NCI-H748 (cell line): ENCODE results near the gene KCNH1.

Experiments used
- DNase-seq: peaks from one replicate; lab custom pipeline; 2025; ENCODE audit not compliant: unreplicated experiment; lab: John Stamatoyannopoulos, UW

KCNH1 gene

GRCh38 chr1:210817385-210818275 is 316.3 kb downstream of the KCNH1 start:
- no peak for DNase-seq

- DNase-seq: peak; percentile 16
Observed at GRCh38 chr1:210815641-210816550, 318.1 kb downstream of the KCNH1 start.

DNA sequence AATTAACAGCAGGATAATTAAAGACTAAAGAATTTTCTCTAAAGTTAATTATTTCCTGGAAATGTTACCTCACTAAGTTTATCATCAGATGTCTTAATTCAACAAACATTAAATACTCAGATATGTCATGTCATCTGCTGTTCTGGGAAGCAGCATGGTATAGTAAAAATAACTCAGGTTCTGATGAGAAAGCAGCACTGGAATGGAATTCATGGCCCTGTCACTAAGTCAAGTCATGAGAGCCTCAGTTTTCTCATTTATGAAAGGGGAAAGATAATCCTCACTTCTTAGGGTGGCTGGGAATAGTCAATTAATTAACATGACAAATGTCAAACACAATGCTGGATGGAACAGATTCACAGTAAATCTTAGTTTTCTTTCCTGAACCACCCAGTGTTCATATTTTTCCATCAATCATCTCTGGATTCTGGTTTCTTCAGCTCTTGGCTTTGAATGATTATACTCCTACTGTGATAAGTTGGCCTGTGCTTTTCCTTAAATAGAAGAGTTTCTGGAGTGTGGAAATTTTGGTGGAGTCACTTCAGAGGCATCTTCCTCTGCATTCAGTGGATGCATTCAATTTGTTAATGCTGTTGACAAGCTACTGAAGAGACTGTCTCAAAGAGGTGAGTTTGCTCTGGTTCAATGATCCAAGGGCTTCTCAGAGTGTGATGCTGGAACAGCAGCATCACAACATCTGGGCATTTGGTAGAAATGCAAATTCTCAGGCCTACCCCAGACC is 319.4 kb downstream of the KCNH1 start:
- no peak for DNase-seq

DNA sequence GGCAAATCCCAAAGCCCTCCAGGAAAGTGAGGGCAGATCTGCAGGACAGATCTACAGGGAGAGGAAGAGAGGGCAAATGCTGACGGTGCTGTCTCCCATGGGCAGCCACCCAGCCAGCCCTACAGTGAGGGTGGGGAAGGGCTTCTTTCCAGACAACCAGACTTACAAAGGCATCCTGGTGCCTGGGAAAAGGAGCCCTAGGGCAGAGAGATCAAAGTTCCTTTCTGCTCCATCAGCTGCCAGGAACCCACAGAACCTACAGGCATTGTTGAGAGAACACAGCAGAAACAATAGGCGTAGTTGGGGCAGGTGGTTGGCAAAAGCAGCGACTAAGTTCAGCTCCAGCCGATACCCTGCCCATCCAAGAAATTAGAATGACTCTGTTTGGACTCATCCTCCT is 332.4 kb downstream of the KCNH1 start:
- no peak for DNase-seq

GRCh38 chr1:210800756-210801155 is 333.2 kb downstream of the KCNH1 start:
- no peak for DNase-seq

DNA sequence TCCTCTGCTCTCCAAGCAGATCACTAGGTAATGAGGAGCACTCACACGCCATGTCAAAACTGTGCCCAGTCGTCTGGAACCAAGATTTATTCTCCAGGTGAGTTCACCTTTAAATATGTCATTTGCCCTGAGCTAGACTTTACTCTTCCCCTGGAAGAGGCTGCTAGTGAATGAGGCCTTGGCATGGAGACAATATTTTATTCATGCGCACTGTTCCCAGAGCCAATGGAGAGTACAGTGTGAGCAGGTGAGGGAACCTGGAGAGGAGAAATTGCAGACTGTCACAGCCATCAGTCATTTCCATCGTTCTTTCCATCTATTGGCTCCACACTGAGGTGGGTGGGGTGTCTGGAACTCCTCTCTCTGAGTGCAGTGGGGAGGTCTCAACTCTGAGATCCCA is 333.6 kb downstream of the KCNH1 start:
- no peak for DNase-seq

DNA sequence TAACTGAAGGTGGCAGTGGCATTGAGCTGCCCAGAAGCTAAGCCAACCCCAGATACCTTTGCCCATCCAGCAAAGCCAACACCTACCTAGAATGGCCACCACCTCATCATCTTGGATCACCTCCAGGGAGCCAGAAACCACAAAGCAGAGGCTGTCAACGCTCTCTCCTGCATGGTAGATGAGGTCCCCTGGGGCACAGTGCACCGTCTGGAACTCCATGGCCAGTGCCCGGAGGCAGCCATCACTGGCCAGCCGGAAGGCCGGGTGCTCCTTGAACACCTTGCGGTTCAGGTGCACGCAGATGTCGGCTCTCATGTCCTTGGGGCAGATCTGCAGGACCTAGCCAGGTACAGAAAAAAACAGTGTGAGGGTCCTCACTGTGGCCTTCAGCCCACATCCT is 336.5 kb downstream of the KCNH1 start:
- no peak for DNase-seq

DNA sequence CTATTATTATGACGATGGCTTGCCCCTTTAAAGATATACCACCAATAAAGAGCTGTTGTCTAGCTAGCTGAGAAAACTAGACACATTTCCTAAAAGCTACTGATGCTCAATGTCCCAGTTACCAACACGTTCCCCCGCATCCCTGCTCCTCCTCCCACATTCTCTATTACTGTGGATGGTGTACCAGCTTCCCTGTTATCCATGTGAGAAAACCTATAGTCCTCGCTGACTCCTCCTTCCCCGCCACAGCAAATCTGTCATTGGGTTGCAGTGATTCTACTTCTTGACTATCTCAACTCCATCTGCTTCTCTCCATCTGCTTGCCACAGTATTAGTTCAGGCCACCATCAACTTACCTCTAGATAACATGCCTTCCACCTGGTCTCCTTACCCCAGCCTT is 337.5 kb downstream of the KCNH1 start:
- DNase-seq: no peak

DNA sequence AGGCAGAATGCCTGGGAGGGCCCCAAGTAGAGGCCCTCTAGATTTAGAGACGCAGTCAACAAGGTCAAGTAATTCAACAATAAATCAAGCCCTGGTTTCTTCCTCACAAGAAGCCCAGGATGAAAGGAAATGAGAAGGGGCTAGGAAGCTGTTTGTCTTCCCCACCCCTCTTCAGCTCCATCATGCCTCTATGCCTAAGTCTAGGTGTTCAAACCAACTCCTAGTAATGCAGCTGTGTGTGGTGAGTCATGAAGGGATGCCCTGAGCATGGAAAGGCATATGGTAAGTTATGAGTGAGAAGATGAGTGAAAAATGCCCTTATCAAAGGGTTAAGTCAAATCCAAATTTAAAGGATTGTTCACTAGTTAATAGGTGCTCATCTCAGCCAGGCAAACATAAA is 339.5 kb downstream of the KCNH1 start:
- no peak for DNase-seq

DNA sequence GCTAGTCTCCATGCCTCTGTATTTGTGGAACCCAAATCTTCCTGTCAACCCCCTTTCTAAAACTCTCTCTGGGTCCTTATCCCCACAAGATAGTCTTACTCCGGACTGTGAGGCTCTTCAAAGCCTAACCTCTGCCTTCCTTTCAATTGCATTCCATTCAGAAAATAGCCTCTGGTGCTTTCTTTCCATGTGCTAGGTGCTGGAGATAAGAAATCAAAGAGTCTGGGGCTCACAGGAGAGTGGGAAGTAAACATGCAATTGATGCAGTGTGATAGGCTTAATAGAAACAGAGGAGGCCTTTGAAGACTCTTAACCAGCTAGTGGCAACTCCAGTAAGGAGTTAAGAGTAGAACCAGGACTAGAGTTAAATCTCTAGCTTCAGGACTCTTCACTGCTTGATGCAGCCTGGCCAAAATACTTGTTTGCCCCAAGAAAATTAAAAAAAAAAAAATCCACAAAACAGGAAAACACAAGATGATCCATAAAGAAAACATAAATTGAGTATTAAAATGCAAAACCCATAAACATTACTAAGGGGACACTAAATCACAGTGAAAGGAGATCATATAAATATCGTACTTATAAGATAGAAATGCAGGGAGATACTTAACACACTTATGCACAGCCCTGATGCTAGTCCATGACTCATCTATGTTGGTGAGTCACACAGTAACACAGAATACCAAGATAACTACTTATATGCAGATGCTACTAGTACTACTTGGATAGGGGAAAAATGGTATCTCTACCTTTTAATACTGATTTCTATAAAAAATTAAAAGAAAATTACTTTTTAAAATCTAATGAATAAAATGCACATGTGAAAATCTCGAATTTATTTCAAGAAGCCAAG is 341.5 kb downstream of the KCNH1 start:
- no peak for DNase-seq

- DNase-seq: no peak
Observed at GRCh38 chr1:210790196-210790595, 343.8 kb downstream of the KCNH1 start.

DNA sequence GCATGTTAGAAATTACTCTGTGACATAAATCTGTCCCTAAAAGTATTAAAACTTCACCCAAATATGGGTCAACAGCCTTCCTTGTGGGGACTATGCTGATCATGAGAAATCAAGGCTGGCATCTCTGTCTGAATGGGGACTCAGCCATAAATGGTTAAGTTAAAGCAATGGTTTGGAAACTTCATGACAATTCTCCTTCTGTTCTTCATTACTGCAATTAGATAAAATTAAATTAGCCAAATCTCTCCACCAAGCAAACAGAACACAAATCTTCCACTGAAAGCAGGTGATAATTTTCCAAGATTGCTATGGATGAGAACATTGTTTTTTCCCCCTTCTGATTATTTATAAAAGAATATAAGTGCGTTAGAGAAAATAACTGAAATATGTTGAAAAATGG is 346.1 kb downstream of the KCNH1 start:
- no peak for DNase-seq

DNA sequence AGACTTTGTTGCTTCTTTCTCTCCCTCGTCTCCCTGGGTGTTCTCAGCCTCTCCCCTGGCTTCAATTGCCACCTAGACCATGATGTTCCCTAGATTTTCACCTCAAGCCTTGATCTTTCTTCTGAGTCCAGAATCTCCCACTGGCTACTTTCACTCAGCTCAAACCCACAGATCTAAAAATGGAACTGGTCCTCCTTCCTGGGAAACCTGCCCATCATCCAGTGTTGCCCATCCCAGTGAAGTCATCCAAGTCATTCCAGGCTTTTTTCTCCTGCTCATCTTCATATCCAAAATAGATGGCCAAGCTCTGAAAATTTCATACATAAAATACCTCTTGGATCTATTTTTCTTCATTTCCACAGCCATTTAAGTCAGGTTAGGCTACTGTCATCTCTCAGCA is 347.4 kb downstream of the KCNH1 start:
- no peak for DNase-seq

- DNase-seq: no peak
Observed at GRCh38 chr1:210783925-210784324, 350.0 kb downstream of the KCNH1 start.

DNA sequence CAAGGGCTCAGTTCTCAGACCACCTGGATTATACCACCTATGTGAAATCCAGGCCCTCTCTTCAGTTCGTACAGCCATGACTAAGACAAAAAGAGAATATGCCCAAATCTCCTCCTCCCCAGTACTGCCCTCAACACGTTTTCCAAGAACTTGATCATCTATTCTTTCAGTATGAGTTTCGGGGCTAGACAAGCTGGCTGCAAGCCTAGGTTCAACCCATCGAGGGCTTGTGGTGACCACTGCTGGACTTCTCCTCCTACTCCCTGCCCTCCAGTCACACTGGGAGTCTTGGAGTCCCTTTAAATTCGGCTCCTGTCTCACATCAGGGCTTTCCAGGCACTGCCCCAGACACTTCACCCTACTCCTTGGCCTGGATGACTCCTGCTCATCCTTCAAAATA is 352.3 kb downstream of the KCNH1 start:
- no peak for DNase-seq

- DNase-seq: no peak
Observed at GRCh38 chr1:210779269-210779668, 354.7 kb downstream of the KCNH1 start.

- DNase-seq: no peak
Observed at GRCh38 chr1:210777914-210778313, 356.0 kb downstream of the KCNH1 start.

DNA sequence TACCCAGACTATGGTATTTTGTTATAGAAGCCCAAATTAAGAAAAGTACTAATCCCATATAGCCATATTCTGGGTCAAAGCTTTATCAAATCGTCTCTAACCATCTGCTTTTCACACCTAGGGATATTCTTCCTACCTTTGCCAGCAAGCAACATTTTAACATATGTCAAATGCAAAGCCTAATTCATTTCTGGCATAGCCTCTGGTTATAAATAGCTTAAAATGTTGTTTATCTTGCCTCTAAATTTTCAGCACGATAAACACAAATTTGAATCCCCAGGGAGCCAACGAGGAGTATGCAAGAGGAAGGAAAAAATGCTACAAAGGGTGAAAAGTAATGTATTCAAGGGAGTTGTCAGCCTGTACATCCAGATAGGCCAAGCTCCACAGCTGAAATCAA is 357.2 kb downstream of the KCNH1 start:
- no peak for DNase-seq

DNA sequence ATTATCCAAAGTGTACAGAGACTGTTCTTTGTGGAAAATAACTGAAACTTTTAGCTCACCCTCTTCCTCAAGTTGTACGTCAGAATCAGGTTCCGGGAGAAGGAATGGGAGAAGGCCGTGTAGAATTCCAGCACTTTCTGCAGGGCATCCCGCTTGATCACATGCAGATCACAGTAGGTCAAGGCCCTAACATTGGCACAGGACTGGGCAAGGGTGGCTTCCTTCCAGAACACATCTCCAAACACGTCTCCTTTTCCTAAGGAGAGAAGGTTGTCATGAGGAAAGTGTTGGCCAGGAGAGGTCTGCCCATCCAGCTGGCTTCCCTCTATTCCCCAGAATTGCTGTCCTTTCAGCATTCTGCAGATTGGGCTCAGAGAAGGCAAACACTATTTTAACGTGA is 358.7 kb downstream of the KCNH1 start:
- no peak for DNase-seq

GRCh38 chr1:210773450-210773849 is 360.5 kb downstream of the KCNH1 start:
- DNase-seq: no peak
